NT2/D1 (cell line): ENCODE data around the gene GPR37.

Experiments
- SUZ12 ChIP-seq: IDR thresholded peaks from 2 replicates; pipeline ENCODE4 v1.6.1; 2011; ENCODE audit not compliant: insufficient read length, insufficient read depth; ENCODE audit errors: extremely low read depth
- YY1 ChIP-seq: IDR thresholded peaks from 2 replicates; pipeline ENCODE4 v1.6.1; 2011; ENCODE audit not compliant: insufficient read length, insufficient read depth
- ZNF274 ChIP-seq: IDR thresholded peaks from 2 replicates; pipeline ENCODE4 v1.6.1; 2011; ENCODE audit warnings: mild to moderate bottlenecking, low read depth, low read length

GRCh38 chr7:124800386-124800785 is 34.8 kb upstream of the GPR37 start:
- no peak for TF ChIP-seq ZNF274
- TF ChIP-seq SUZ12, result no peak
- no peak for TF ChIP-seq YY1
